ENCODE data around the gene GAS2L1.
"Not testable (repeated sequence)": the region's sequence is repeated elsewhere in the genome, so short reads cannot be mapped to it uniquely, and the experiment has no call there.

Gene GAS2L1

DNA sequence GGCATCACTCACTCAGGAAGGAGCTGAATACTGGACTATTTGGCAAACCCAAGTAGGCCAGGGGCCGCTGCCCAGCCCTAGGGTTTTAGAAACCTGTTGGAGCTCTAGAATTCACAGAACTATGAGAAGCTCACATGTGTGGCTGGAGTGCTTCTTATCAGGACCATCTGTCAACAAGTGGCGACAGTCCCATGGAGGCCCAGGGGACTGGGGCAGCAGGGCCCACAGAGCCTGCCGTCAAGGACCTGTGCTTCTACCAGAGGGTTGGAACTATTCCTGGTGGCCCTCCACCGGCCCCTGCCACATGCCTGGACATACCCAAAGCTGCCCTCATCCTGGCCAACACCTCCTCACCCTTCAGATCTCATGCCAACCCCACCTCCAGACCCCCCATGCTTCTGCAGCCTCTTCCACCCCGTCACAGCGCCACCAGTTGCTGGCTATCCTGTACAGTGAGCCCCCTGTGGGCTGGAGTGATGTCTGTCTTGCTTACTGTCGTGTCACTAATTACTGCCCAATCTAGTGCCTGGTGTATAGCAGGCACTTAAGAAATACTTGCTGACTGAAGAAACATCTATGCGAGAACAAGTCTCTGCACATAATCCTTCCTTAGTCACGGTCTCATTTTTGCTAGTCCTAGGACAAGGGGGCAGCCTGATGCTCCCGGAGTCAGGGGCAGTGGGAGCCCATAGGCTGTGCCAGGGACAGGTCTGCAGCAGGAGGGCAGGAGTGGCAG lies 36.3 kb downstream of the GAS2L1 start:
- Histone ChIP-seq H3K36me3 (ENCODE audit: insufficient read depth, low read length) (peaks cover 88% of the 10 kb centered on the region), H3K79me2 (ENCODE audit: insufficient read depth, low read length) (no peaks in the 10 kb centered on the region), H3K4me2 (ENCODE audit: insufficient read depth, low read length) (no peak overlapping the region), H3K4me3 (ENCODE audit: low read depth in 1 of 2, low read length in 2 of 2) (no peak overlapping the region), H3K27me3 (ENCODE audit: insufficient read depth, low read length, poor library complexity) (no peaks in the 10 kb centered on the region), H3K4me1 (ENCODE audit: insufficient read depth, low read length) (no peaks in the 10 kb centered on the region), H2AFZ (ENCODE audit: low read depth, low read length) (no peak overlapping the region), H3K9me3 (ENCODE audit: insufficient read depth, low read length, severe bottlenecking) (no peaks in the 10 kb centered on the region), H4K20me1 (ENCODE audit: insufficient read depth, low read length) (peaks cover 8% of the 10 kb centered on the region; the same call in 1 of the 2 replicates), H3K9ac (ENCODE audit: low read depth, low read length) (no peak overlapping the region), H3K27ac (ENCODE audit: low read length) (no peak overlapping the region)
- no peak for DNase-seq
- TF ChIP-seq, protein P1, sequence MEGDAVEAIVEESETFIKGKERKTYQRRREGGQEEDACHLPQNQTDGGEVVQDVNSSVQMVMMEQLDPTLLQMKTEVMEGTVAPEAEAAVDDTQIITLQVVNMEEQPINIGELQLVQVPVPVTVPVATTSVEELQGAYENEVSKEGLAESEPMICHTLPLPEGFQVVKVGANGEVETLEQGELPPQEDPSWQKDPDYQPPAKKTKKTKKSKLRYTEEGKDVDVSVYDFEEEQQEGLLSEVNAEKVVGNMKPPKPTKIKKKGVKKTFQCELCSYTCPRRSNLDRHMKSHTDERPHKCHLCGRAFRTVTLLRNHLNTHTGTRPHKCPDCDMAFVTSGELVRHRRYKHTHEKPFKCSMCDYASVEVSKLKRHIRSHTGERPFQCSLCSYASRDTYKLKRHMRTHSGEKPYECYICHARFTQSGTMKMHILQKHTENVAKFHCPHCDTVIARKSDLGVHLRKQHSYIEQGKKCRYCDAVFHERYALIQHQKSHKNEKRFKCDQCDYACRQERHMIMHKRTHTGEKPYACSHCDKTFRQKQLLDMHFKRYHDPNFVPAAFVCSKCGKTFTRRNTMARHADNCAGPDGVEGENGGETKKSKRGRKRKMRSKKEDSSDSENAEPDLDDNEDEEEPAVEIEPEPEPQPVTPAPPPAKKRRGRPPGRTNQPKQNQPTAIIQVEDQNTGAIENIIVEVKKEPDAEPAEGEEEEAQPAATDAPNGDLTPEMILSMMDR (IDR thresholded peaks at IDR 0.05; ENCODE audit: borderline replicate concordance, extremely low read depth, low read length, poor library complexity, severe bottlenecking) = no peak
- no peak for TF ChIP-seq EZH2 (IDR thresholded peaks at IDR 0.05; ENCODE audit: borderline replicate concordance, low read depth, low read length, severe bottlenecking)
- ATAC-seq (ENCODE audit: insufficient read depth, low read depth) = no peak

DNA sequence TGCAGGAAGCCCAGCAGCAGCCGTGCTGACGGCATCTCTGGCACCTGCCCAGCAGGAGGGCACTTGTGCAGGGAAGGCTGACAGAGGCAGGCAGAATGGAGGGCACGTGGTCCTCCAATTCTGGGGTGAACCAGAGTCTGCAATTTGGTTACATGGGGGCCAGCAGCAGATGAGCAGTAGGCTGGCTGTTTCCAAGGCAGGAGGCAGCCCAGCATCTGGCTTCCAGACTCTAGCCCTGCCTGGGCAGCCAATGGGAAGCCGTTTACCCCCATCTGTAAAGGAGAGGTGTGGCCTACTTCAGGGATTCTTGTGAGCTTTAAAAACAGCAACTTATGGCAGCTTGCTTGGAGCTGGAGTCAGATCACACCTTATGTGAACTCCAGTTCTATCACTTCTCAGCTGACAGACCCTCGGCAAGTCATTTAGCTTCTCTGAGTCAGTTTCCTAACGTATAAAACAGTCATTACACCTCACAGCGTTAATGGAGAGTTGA lies 36.9 kb downstream of the GAS2L1 start:
- no peaks in the 10 kb centered on the region for H3K79me2 ChIP-seq (ENCODE audit: insufficient read depth, low read length)
- TF ChIP-seq, protein P1 (IDR thresholded peaks at IDR 0.05; ENCODE audit: borderline replicate concordance, extremely low read depth, low read length, poor library complexity, severe bottlenecking) = no peak
- no peak for TF ChIP-seq EZH2 (IDR thresholded peaks at IDR 0.05; ENCODE audit: borderline replicate concordance, low read depth, low read length, severe bottlenecking)
- H3K4me1 ChIP-seq (ENCODE audit: insufficient read depth, low read length) = no peaks in the 10 kb centered on the region
- H3K9ac ChIP-seq (ENCODE audit: low read depth, low read length) = no peak overlapping the region
- H4K20me1 ChIP-seq (ENCODE audit: insufficient read depth, low read length) = peaks cover 8% of the 10 kb centered on the region; the same call in 1 of the 2 replicates
- no peaks in the 10 kb centered on the region for H3K9me3 ChIP-seq (ENCODE audit: insufficient read depth, low read length, severe bottlenecking)
- no peak overlapping the region for H3K4me2 ChIP-seq (ENCODE audit: insufficient read depth, low read length)
- H3K36me3 ChIP-seq (ENCODE audit: insufficient read depth, low read length) = peaks cover 88% of the 10 kb centered on the region
- no peak overlapping the region for H3K27ac ChIP-seq (ENCODE audit: low read length)
- H3K4me3 ChIP-seq (ENCODE audit: low read depth in 1 of 2, low read length in 2 of 2) = no peak overlapping the region
- no peaks in the 10 kb centered on the region for H3K27me3 ChIP-seq (ENCODE audit: insufficient read depth, low read length, poor library complexity)
- no peak for DNase-seq
- ATAC-seq (ENCODE audit: insufficient read depth, low read depth) = no peak
- no peak overlapping the region for H2AFZ ChIP-seq (ENCODE audit: low read depth, low read length)

DNA sequence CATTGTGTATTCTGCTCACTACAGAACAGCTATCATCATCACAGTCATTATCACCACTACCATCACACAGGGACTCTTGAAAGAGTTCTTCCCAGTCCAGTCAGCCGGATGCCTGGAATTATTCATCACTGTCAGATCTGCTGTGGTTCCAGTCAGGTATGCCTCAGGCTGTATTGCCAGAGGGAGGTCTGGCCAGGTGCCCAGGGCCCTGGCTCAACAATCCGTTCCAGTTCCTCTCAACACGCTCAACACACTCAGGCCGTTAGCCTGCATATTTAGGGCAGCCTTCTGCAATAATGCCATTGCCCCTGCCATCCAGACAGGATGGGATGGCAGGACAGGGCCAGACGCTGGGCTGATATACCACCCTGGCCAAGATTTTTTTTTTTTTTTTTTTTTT lies 37.7 kb downstream of the GAS2L1 start:
- Histone ChIP-seq H4K20me1 (ENCODE audit: insufficient read depth, low read length) (peaks cover 8% of the 10 kb centered on the region; the same call in 1 of the 2 replicates), H3K4me3 (ENCODE audit: low read depth in 1 of 2, low read length in 2 of 2) (no peak overlapping the region), H2AFZ (ENCODE audit: low read depth, low read length) (no peak overlapping the region), H3K4me1 (ENCODE audit: insufficient read depth, low read length) (no peaks in the 10 kb centered on the region), H3K4me2 (ENCODE audit: insufficient read depth, low read length) (no peak overlapping the region), H3K27me3 (ENCODE audit: insufficient read depth, low read length, poor library complexity) (no peaks in the 10 kb centered on the region), H3K79me2 (ENCODE audit: insufficient read depth, low read length) (no peaks in the 10 kb centered on the region), H3K36me3 (ENCODE audit: insufficient read depth, low read length) (peaks cover 88% of the 10 kb centered on the region), H3K27ac (ENCODE audit: low read length) (no peak overlapping the region), H3K9me3 (ENCODE audit: insufficient read depth, low read length, severe bottlenecking) (no peaks in the 10 kb centered on the region), H3K9ac (ENCODE audit: low read depth, low read length) (no peak overlapping the region)
- ATAC-seq (ENCODE audit: insufficient read depth, low read depth) (no peak), DNase-seq (no peak)
- TF ChIP-seq, protein P1 (IDR thresholded peaks at IDR 0.05; ENCODE audit: borderline replicate concordance, extremely low read depth, low read length, poor library complexity, severe bottlenecking) = no peak
- no peak for TF ChIP-seq EZH2 (IDR thresholded peaks at IDR 0.05; ENCODE audit: borderline replicate concordance, low read depth, low read length, severe bottlenecking)

DNA sequence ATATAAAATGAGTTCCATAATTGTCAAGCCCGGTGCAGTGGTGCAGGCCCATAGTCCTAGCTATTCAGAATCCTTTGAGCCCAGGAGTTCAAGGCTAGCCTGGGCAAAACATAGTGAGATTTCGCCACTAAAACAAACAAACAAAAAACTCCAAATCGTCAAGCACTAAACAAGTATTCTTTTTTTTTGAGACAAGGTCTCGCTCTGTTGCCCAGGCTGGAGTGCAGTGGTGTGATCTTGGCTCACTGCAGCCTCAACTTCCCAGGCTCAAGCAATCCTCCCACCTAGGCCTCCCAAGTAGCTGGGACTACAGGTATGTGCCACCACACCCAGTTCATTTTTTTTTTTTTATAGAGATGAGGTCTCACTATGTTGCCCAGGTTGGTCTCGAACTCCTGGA lies 38.4 kb downstream of the GAS2L1 start:
- H3K4me1 ChIP-seq (ENCODE audit: insufficient read depth, low read length); H3K27ac ChIP-seq (ENCODE audit: low read length); H2AFZ ChIP-seq (ENCODE audit: low read depth, low read length); H3K27me3 ChIP-seq (ENCODE audit: insufficient read depth, low read length, poor library complexity); H3K9me3 ChIP-seq (ENCODE audit: insufficient read depth, low read length, severe bottlenecking); H3K79me2 ChIP-seq (ENCODE audit: insufficient read depth, low read length); H3K4me2 ChIP-seq (ENCODE audit: insufficient read depth, low read length); H3K9ac ChIP-seq (ENCODE audit: low read depth, low read length); DNase-seq; ATAC-seq (ENCODE audit: insufficient read depth, low read depth); H3K4me3 ChIP-seq (ENCODE audit: low read depth in 1 of 2, low read length in 2 of 2); H4K20me1 ChIP-seq (ENCODE audit: insufficient read depth, low read length): not testable (repeated sequence)
- H3K36me3 ChIP-seq (ENCODE audit: insufficient read depth, low read length) = peaks cover 88% of the 10 kb centered on the region

Data from DND-41 (cell line).